HUES48 (cell line): ENCODE data around the gene LBHD1.
A peak's percentile ranks its signal among the peaks of the same experiment; 100 is the strongest.
"Not testable (repeated sequence)": the region's sequence is repeated elsewhere in the genome, so short reads cannot be mapped to it uniquely, and the experiment has no call there.

Source experiments
- H3K27ac ChIP-seq: one replicate; pipeline ENCODE4 v1.7.0; 2013; ENCODE audit warnings: low read depth, low read length, inconsistent platforms
- H3K27me3 ChIP-seq: 2 replicates; pipeline ENCODE4 v1.6.1; 2013; ENCODE audit warnings: mild to moderate bottlenecking, low read length; ENCODE audit not compliant: control insufficient read depth, insufficient read depth
- H3K36me3 ChIP-seq: 2 replicates; pipeline ENCODE4 v1.6.1; 2013; ENCODE audit warnings: low read length; ENCODE audit not compliant: control insufficient read depth, insufficient read depth
- H3K4me1 ChIP-seq: 2 replicates; pipeline ENCODE4 v1.6.1; 2013; ENCODE audit warnings: mild to moderate bottlenecking, low read length; ENCODE audit not compliant: control insufficient read depth, insufficient read depth
- H3K4me3 ChIP-seq: 2 replicates; pipeline ENCODE4 v1.5.1; 2013; ENCODE audit warnings: mild to moderate bottlenecking, low read depth, low read length
- H3K9ac ChIP-seq: 2 replicates; pipeline ENCODE4 v1.6.1; 2013; ENCODE audit warnings: mild to moderate bottlenecking, low read depth, low read length, moderate library complexity
- H3K9me3 ChIP-seq: 2 replicates; pipeline ENCODE4 v1.6.1; 2013; ENCODE audit warnings: low read length; ENCODE audit not compliant: control insufficient read depth, insufficient read depth

The LBHD1 gene

GRCh38 chr11:62654297-62654696 lies 17.8 kb downstream of the LBHD1 start:
- Histone ChIP-seq H3K27ac (no peak overlapping the region), H3K4me1 (0 out of 2 replicates have a peak, but pooled peaks cover 4% of the 10 kb centered on the region), H3K9ac (no peak overlapping the region), H3K36me3 (peaks cover 6% of the 10 kb centered on the region), H3K27me3 (no peaks in the 10 kb centered on the region), H3K9me3 (no peaks in the 10 kb centered on the region), H3K4me3 (no peak overlapping the region)

- Histone ChIP-seq H3K4me1 (0 out of 2 replicates have a peak, but pooled peaks cover 4% of the 10 kb centered on the region), H3K27ac (peak overlapping the region; percentile 89), H3K4me3 (peak overlapping the region; percentile 84), H3K27me3 (no peaks in the 10 kb centered on the region), H3K9ac (peak overlapping the region; percentile 70), H3K36me3 (peaks cover 23% of the 10 kb centered on the region), H3K9me3 (no peaks in the 10 kb centered on the region)
These were observed 19.7 kb downstream of the LBHD1 start for GRCh38 chr11:62652161-62653006.

GRCh38 chr11:62650283-62650682 lies 21.8 kb downstream of the LBHD1 start:
- not testable (repeated sequence) for H3K4me1 ChIP-seq, H3K4me3 ChIP-seq, H3K27me3 ChIP-seq, H3K27ac ChIP-seq, H3K9ac ChIP-seq, H3K9me3 ChIP-seq
- H3K36me3 ChIP-seq = peaks cover 23% of the 10 kb centered on the region

GRCh38 chr11:62649486-62649885 lies 22.6 kb downstream of the LBHD1 start:
- 0 out of 2 replicates have a peak, but pooled peaks cover 4% of the 10 kb centered on the region for H3K4me1 ChIP-seq
- no peak overlapping the region for H3K27ac ChIP-seq
- H3K9ac ChIP-seq = no peak overlapping the region
- no peaks in the 10 kb centered on the region for H3K9me3 ChIP-seq
- H3K27me3 ChIP-seq = no peaks in the 10 kb centered on the region
- peaks cover 28% of the 10 kb centered on the region for H3K36me3 ChIP-seq
- no peak overlapping the region for H3K4me3 ChIP-seq

GRCh38 chr11:62648967-62649364 lies 23.1 kb downstream of the LBHD1 start:
- Histone ChIP-seq H3K4me3 (no peak overlapping the region), H3K27ac (no peak overlapping the region), H3K9me3 (no peaks in the 10 kb centered on the region), H3K9ac (no peak overlapping the region), H3K4me1 (0 out of 2 replicates have a peak, but pooled peaks cover 4% of the 10 kb centered on the region), H3K36me3 (peaks cover 33% of the 10 kb centered on the region), H3K27me3 (no peaks in the 10 kb centered on the region)

- Histone ChIP-seq H3K36me3 (peaks cover 37% of the 10 kb centered on the region), H3K9me3 (no peaks in the 10 kb centered on the region), H3K4me3 (no peak overlapping the region), H3K9ac (no peak overlapping the region), H3K27ac (no peak overlapping the region), H3K27me3 (no peaks in the 10 kb centered on the region), H3K4me1 (0 out of 2 replicates have a peak, but pooled peaks cover 4% of the 10 kb centered on the region)
These were observed 23.7 kb downstream of the LBHD1 start for GRCh38 chr11:62648185-62648966.

- no peaks in the 10 kb centered on the region for H3K9me3 ChIP-seq
- H3K36me3 ChIP-seq = peaks cover 42% of the 10 kb centered on the region
- no peak overlapping the region for H3K4me3 ChIP-seq
- no peaks in the 10 kb centered on the region for H3K27me3 ChIP-seq
- no peak overlapping the region for H3K9ac ChIP-seq
- 0 out of 2 replicates have a peak, but pooled peaks cover 4% of the 10 kb centered on the region for H3K4me1 ChIP-seq
- H3K27ac ChIP-seq = no peak overlapping the region
These were observed 24.5 kb downstream of the LBHD1 start for GRCh38 chr11:62647609-62648005.

GRCh38 chr11:62646825-62647608 lies 25.1 kb downstream of the LBHD1 start:
- Histone ChIP-seq H3K4me3 (peak overlapping the region; percentile 1; the same call in 1 of the 2 replicates), H3K9ac (no peak overlapping the region)

GRCh38 chr11:62645946-62646824 lies 25.9 kb downstream of the LBHD1 start, which contains the start of gene GANAB:
Gene GANAB, minus strand, starts transcription at chr11:62646613. Its CDS starts 14 bp downstream, at chr11:62646599.
- Histone ChIP-seq H3K9ac (peak within 1 kb of the TSS; percentile 97), H3K27me3 (no peaks in the 10 kb centered on the region), H3K9me3 (no peaks in the 10 kb centered on the region), H3K4me1 (no peaks in the 10 kb centered on the region), H3K4me3 (peak within 1 kb of the TSS; percentile 95), H3K36me3 (peaks cover 44% of the 10 kb centered on the region), H3K27ac (peak within 1 kb of the TSS; percentile 98)

More at GRCh38 chr11:62646825-62647608, 25.1 kb downstream of the LBHD1 start:
- Histone ChIP-seq H3K36me3 (peaks cover 44% of the 10 kb centered on the region), H3K27ac (peak overlapping the region; percentile 52), H3K27me3 (no peaks in the 10 kb centered on the region), H3K4me1 (no peaks in the 10 kb centered on the region), H3K9me3 (no peaks in the 10 kb centered on the region)

GRCh38 chr11:62645671-62645945 lies 26.5 kb downstream of the LBHD1 start:
- Histone ChIP-seq H3K36me3 (peaks cover 44% of the 10 kb centered on the region), H3K9ac (peak overlapping the region; percentile 97), H3K27me3 (no peaks in the 10 kb centered on the region), H3K4me1 (no peaks in the 10 kb centered on the region), H3K9me3 (no peaks in the 10 kb centered on the region), H3K4me3 (peak overlapping the region; percentile 95), H3K27ac (peak overlapping the region; percentile 98)
